HepG2 (cell line): ENCODE data around the gene FSCN2. TPM values are rescaled to one million over a fixed set of nuclear protein-coding genes. Genes with fewer than 3 reads are reported as not detected.

Experiments used
- ATAC-seq: fragments of 200-7000 bp; cut with Tn5 transposase; 3 replicates; pipeline ENCODE4 v1.9.1; 2020; ENCODE audit warnings: mild to moderate bottlenecking, moderate library complexity
- BruUV-seq: library from RNA; stranded (reverse); fragments of 400-500 nt; replicated peaks from 2 replicates; lab custom pipeline; 2021; lab: Mats Ljungman, UMichigan
- CTCF ChIA-PET: fragments of 300-600 bp; formaldehyde crosslinking; extraction: SDS; loops from one replicate; lab custom pipeline; 2021; ENCODE audit warnings: low total read pairs, inconsistent platforms, low intra/inter-chr PET ratio; lab: Yijun Ruan, JAX
- POLR2A ChIA-PET: fragments of 350-600 bp; sonication (Branson Sonifier 250); formaldehyde crosslinking; loops from one replicate; lab custom pipeline; 2020; ENCODE audit warnings: antibody characterized with exemption, inconsistent platforms; lab: Yijun Ruan, JAX
- DNase-seq: peaks from one replicate; pipeline ENCODE4 v3.0.0-alpha.2; 2015; ENCODE audit warnings: low spot score
- FAIRE-seq: peaks from 3 replicates; lab custom pipeline; 2011; peaks lifted over from hg19 to GRCh38; lab: Jason Lieb, UNC
- H2AFZ ChIP-seq: one replicate; pipeline ENCODE4 v1.6.1; 2011; ENCODE audit warnings: low read length, inconsistent platforms
- H3K27ac ChIP-seq: fragments of 300-600 bp; 3 replicates; pipeline ENCODE4 v1.8.0; 2011; ENCODE audit warnings: mixed run types, mild to moderate bottlenecking, mixed read lengths, low read length, inconsistent platforms; ENCODE audit not compliant: insufficient read depth; ENCODE audit errors: extremely low read length
- H3K27me3 ChIP-seq, 2 experiments: fragments of 200-600 bp in 1 of 2; 2 replicates in 1 of 2; 3 replicates in 1 of 2; pipeline versions ENCODE4 v1.6.0 to v1.8.0; 2011; ENCODE audit warnings: low read length in 2 of 2, mild to moderate bottlenecking in 2 of 2, moderate library complexity in 2 of 2, inconsistent platforms in 1 of 2; ENCODE audit not compliant: insufficient read depth in 2 of 2, control insufficient read depth in 1 of 2
- H3K36me3 ChIP-seq, 2 experiments: fragments of 200-600 bp in 1 of 2; replicated peaks in 1 of 2; 2 replicates in 1 of 2; 3 replicates in 1 of 2; pipeline versions ENCODE4 v1.5.1 to v1.8.0; 2011; ENCODE audit warnings: low read length in 2 of 2, inconsistent platforms in 1 of 2; ENCODE audit not compliant: insufficient read depth in 2 of 2, control insufficient read depth in 1 of 2
- H3K4me1 ChIP-seq: 2 replicates; pipeline ENCODE4 v1.5.1; 2012; ENCODE audit warnings: low read length, inconsistent platforms; ENCODE audit not compliant: insufficient read depth
- H3K4me2 ChIP-seq: 2 replicates; pipeline ENCODE4 v1.6.0; 2011; ENCODE audit warnings: low read depth, low read length, inconsistent platforms
- H3K4me3 ChIP-seq, 3 experiments: fragments of 200-600 bp in 1 of 3; sonication (generic), shearing (Covaris generic) in 1 of 3; replicated peaks in 1 of 3; 2 replicates each; pipeline ENCODE4 v1.5.1; 2011 to 2016; ENCODE audit warnings: low read length in 3 of 3, inconsistent platforms in 2 of 3, low read depth in 2 of 3, mild to moderate bottlenecking in 2 of 3, control low read depth in 1 of 3, mixed read lengths in 1 of 3; ENCODE audit not compliant: insufficient read depth in 1 of 3
- H3K79me2 ChIP-seq: one replicate; pipeline ENCODE4 v1.6.1; 2011; ENCODE audit warnings: low read length, inconsistent platforms; ENCODE audit not compliant: insufficient read depth
- H3K9ac ChIP-seq: 2 replicates; pipeline ENCODE4 v1.6.0; 2011; ENCODE audit warnings: mild to moderate bottlenecking, low read depth, low read length, inconsistent platforms; ENCODE audit not compliant: insufficient read depth
- H3K9me3 ChIP-seq: 2 replicates; pipeline ENCODE4 v1.5.1; 2012; ENCODE audit warnings: mild to moderate bottlenecking, low read length
- H4K20me1 ChIP-seq: 2 replicates; pipeline ENCODE4 v1.6.0; 2011; ENCODE audit warnings: inconsistent platforms, mild to moderate bottlenecking, low read length, moderate library complexity; ENCODE audit not compliant: insufficient read depth
- FOSL1 ChIP-seq: sonication (generic); formaldehyde crosslinking; IDR thresholded peaks from 2 replicates; pipeline ENCODE4 v1.9.0; 2021; ENCODE audit warnings: missing genetic modification reagents, borderline replicate concordance
- GABPA ChIP-seq, 2 experiments: IDR thresholded peaks; 2 replicates each; pipeline ENCODE4 v1.6.1; 2011 to 2016; ENCODE audit warnings: low read depth in 2 of 2, low read length in 1 of 2, missing biosample characterization in 1 of 2, missing genetic modification characterization in 1 of 2
- ZNF101 ChIP-seq: sonication (generic); formaldehyde crosslinking; IDR thresholded peaks from 2 replicates; pipeline ENCODE4 v1.4.0; 2020; ENCODE audit warnings: mild to moderate bottlenecking, low read depth, missing genetic modification reagents, borderline replicate concordance
- ZNF121 ChIP-seq: sonication (generic); formaldehyde crosslinking; IDR thresholded peaks from 2 replicates; pipeline ENCODE4 v1.5.0; 2020; ENCODE audit warnings: mild to moderate bottlenecking, missing genetic modification reagents
- ZNF564 ChIP-seq: sonication (generic); formaldehyde crosslinking; IDR thresholded peaks from 2 replicates; pipeline ENCODE4 v1.8.1; 2023; ENCODE audit warnings: mild to moderate bottlenecking, missing genetic modification reagents
- ZNF660 ChIP-seq: sonication (generic); formaldehyde crosslinking; IDR thresholded peaks from 2 replicates; pipeline ENCODE4 v1.5.1; 2020; ENCODE audit warnings: mild to moderate bottlenecking, low read depth, missing genetic modification reagents, borderline replicate concordance
- ZNF777 ChIP-seq: sonication (generic); formaldehyde crosslinking; IDR thresholded peaks from 2 replicates; pipeline ENCODE4 v1.4.0; 2020; ENCODE audit warnings: missing genetic modification reagents
- ZNF83 ChIP-seq: sonication (generic); formaldehyde crosslinking; IDR thresholded peaks from 2 replicates; pipeline ENCODE4 v1.4.0; 2020; ENCODE audit warnings: missing genetic modification reagents, mild to moderate bottlenecking, borderline replicate concordance
- WGBS: methylation state at CpG from one replicate; pipeline ENCODE4 v1.1.6; 2017; ENCODE audit warnings: low lambda C conversion rate; 5-methylcytosine and 5-hydroxymethylcytosine counted together
- in situ Hi-C: cut with HindIII; loops from 2 replicates; pipeline ENCODE4 v1.10.0; 2017; ENCODE audit warnings: low pct_unique_long_range_greater_than_20kb; ENCODE audit not compliant: extremely low pct_ligation_motif_present
- intact Hi-C: fragments of 100-400 bp; cut with micrococcal nuclease; formaldehyde crosslinking; loops from one replicate; pipeline ENCODE4 v1.10.0; 2022; ENCODE audit not compliant: unreplicated experiment
- polyA plus RNA-seq, 8 experiments: library from polyadenylated mRNA; depleted of rRNA in 3 of 8; stranded (reverse) in 7 of 8; unstranded in 1 of 8; fragments of >200 nt; fragmentation: Illumina TruSeq in 4 of 8; extraction: Trizol in 4 of 8; gene quantifications; 2 replicates each; pipeline versions ENCODE4 v1.2.1 to v1.2.3, GENCODE V29; 2011 to 2016; ENCODE audit warnings: low read depth in 4 of 8, missing spikeins in 1 of 8, mixed read lengths in 1 of 8; ENCODE audit not compliant: insufficient read depth in 1 of 8
- total RNA-seq, 5 experiments: library from RNA; depleted of rRNA; stranded (reverse); fragments of >200 nt; fragmentation: Illumina TruSeq; extraction: Trizol; gene quantifications; 2 replicates each; pipeline ENCODE4 v1.2.3, GENCODE V29; 2016; ENCODE audit warnings: low read depth in 1 of 5
- TF ChIP-seq, protein P1 (sequence below): sonication (generic); formaldehyde crosslinking; IDR thresholded peaks from 2 replicates; pipeline ENCODE4 v1.5.1; 2020; ENCODE audit warnings: missing genetic modification reagents, mild to moderate bottlenecking, borderline replicate concordance
- TF ChIP-seq, protein P2 (sequence below): IDR thresholded peaks from 2 replicates; pipeline ENCODE4 v1.6.1; 2012; ENCODE audit warnings: inconsistent platforms

Gene FSCN2
- total and polyA plus RNA-seq, 2 of the 13 experiments (the other 11 are each of a cell fraction or from before 2014, with no cell fraction given), result 0.09 TPM; not detected in 1

DNA sequence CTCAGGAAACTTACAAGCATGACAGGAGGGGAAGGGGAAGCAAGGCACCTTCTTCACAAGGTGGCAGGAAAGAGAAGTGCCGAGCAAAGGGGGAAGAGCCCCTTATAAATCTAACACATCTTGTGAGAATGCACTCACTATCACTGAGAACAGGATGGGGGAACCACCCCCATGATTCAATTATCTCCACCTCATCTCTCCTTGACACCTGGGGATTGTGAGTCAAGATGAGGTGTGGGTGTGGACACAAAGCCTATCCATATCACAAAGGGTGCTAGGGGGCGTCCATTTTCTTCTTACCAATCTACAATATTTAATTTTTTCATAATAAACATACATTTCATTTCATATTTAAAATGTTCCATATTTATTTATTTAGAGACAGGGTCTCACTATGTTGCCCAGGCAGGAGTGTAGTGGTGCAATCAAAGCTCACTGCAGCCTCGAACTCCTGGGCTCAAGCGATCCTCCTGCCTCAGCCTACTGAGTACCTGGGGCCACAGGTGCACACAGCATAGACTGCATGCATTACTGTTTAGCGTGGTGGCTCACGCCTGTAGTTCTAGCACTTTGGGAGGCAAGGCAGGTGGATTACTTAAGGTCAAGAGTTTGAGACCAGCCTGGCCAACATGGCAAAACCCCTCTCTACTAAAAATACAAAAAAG is 50.5 kb downstream of the FSCN2 start:
- TF ChIP-seq ZNF121 (CRISPR knock-in tag) (0 out of 2 replicates have a peak, but pooled peaks have one; percentile 50), FOSL1 (CRISPR knock-in tag) (no peak)
- ATAC-seq (no peak), FAIRE-seq (no peak), DNase-seq (no peak)
- Histone ChIP-seq H3K4me2 (no peak overlapping the region), H3K36me3 (peaks cover 28 to 61% of the 10 kb centered on the region in 2 experiments), H3K79me2 (peaks cover 14% of the 10 kb centered on the region), H3K4me3 (no peak overlapping the region), H2AFZ (no peak overlapping the region), H4K20me1 (peaks cover 1% of the 10 kb centered on the region; the same call in 1 of the 2 replicates), H3K9ac (no peak overlapping the region), H3K9me3 (no peaks in the 10 kb centered on the region), H3K4me1 (peaks cover 39% of the 10 kb centered on the region), H3K27me3 (no peaks in the 10 kb centered on the region), H3K27ac (no peak overlapping the region)
- POLR2A ChIA-PET, result interaction anchor here (1.1 to 3.4 kb wide), 2 partner anchors 26 to 65 kb away, joined by 4 to 17 read pairs; partner anchors contain the start of gene FAAP100
- CTCF ChIA-PET, result no interaction called here
- intact Hi-C loops, result no loop called here
- in situ Hi-C loops, result no loop called here
- BruUV-seq, result no TSS peak
- 98% methylated on average over 6 of the region's 6 CpGs for WGBS

DNA sequence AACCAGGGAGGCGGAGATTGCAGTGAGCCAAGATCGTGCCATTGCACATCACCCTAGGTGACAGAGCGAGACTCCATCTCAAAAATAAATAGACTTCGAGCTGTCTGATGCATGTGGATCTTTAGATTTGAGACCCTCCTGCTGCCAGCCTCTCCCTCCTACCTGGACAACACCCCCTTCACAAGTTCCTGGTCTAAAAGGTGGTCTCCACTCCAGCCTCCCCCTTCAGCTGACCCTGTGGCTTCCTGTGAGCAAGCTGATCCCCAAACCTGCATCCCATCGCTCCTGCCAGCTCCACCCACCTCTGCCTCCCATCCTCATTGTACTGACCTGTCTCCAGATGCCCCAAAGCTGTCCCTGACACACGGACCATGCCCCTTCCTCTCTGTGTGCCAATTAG is 51.1 kb downstream of the FSCN2 start:
- FAIRE-seq (no peak), DNase-seq (no peak), ATAC-seq (no peak)
- Histone ChIP-seq H3K36me3 (peaks cover 26 to 59% of the 10 kb centered on the region in 2 experiments), H3K4me1 (peaks cover 45% of the 10 kb centered on the region), H4K20me1 (peaks cover 5% of the 10 kb centered on the region; the same call in 1 of the 2 replicates), H3K27ac (no peak overlapping the region), H3K27me3 (no peaks in the 10 kb centered on the region), H3K9ac (no peak overlapping the region), H3K79me2 (peaks cover 11% of the 10 kb centered on the region), H2AFZ (no peak overlapping the region), H3K9me3 (no peaks in the 10 kb centered on the region), H3K4me2 (no peak overlapping the region), H3K4me3 (no peak overlapping the region)
- POLR2A ChIA-PET, result no interaction called here
- CTCF ChIA-PET, result no interaction called here
- no TSS peak for BruUV-seq
- WGBS, result 94% methylated on average over 6 of the region's 6 CpGs
- in situ Hi-C loops (no loop called here), intact Hi-C loops (no loop called here)
- no peak for TF ChIP-seq ZNF83 (CRISPR knock-in tag)
- no peak for TF ChIP-seq ZNF101
- TF ChIP-seq ZNF777 (CRISPR knock-in tag), result no peak
- TF ChIP-seq GABPA (IDR thresholded peaks at IDR 0.05; ENCODE audit: low read depth, low read length), result no peak
- TF ChIP-seq GABPA (CRISPR knock-in tag; IDR thresholded peaks at IDR 0.05; ENCODE audit: low read depth), result no peak
- TF ChIP-seq, protein P1, sequence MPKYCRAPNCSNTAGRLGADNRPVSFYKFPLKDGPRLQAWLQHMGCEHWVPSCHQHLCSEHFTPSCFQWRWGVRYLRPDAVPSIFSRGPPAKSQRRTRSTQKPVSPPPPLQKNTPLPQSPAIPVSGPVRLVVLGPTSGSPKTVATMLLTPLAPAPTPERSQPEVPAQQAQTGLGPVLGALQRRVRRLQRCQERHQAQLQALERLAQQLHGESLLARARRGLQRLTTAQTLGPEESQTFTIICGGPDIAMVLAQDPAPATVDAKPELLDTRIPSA (CRISPR knock-in tag), result no peak
- no peak for TF ChIP-seq ZNF564 (CRISPR knock-in tag)
- no peak for TF ChIP-seq ZNF660 (CRISPR knock-in tag)
- TF ChIP-seq, protein P2, sequence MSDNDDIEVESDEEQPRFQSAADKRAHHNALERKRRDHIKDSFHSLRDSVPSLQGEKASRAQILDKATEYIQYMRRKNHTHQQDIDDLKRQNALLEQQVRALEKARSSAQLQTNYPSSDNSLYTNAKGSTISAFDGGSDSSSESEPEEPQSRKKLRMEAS, result no peak
